SK-N-MC (cell line): Measurements from ENCODE around the gene ZNF483.
"Not testable (repeated sequence)": the region's sequence is repeated elsewhere in the genome, so short reads cannot be mapped to it uniquely, and the experiment has no call there.

Experiments used
- EZH2 ChIP-seq: fragments of 200-600 bp; sonication (generic); IDR thresholded peaks from one replicate; pipeline ENCODE4 v1.6.1; 2017; ENCODE audit warnings: antibody characterized with exemption
- POLR2AphosphoS5 ChIP-seq: IDR thresholded peaks from 2 replicates; pipeline ENCODE4 v1.6.1; 2012; ENCODE audit warnings: mild to moderate bottlenecking, low read depth, low read length, borderline replicate concordance

DNA sequence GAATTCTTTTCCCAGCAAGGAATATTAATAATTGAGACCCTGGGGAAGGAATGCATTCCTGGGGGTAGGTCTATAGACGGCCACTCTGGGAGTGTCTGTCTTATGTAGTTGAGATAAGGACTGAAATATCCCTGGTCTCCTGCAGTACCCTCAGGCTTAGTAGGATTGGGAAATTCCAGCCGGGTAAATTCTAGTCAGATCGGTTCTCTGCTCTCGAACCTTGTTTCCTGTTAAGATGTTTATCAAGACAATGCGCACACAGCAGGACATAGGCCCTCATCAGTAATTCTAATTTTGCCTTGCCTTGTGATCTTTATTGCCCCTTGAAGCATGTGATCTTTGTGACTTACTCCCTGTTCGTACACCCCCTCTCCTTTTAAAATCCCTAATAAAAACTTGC, 13.4 kb upstream of the ZNF483 start:
- TF ChIP-seq POLR2AphosphoS5, EZH2: not testable (repeated sequence)
